ENCODE measurements around the gene SDF4.

GRCh38 chr1:1213345-1214265, 18.2 kb downstream of the SDF4 start, which contains the start of gene TNFRSF4:
- TF ChIP-seq CTCF (IDR thresholded peaks at IDR 0.05) (no peak), POLR2A (IDR thresholded peaks at IDR 0.05) (no peak), EP300 (IDR thresholded peaks at IDR 0.05) (no peak), POLR2AphosphoS5 (IDR thresholded peaks at IDR 0.05) (no peak)

Data from sigmoid colon (tissue), 4 donors.